ENCODE data around the gene TOP1. TPM values are rescaled to one million over a fixed set of nuclear protein-coding genes. Genes with fewer than 3 reads are reported as not detected.

The TOP1 gene
- polyA plus RNA-seq, 2 of the 4 experiments (the other 2 are of a cell fraction): 20.8 to 70.6 TPM

GRCh38 chr20:41160686-41161085 is 132.1 kb downstream of the TOP1 start:
- Histone ChIP-seq H3K4me3 (no peak overlapping the region), H3K4me2 (no peak overlapping the region), H3K4me1 (no peaks in the 10 kb centered on the region), H3K27ac (no peak overlapping the region), H3K9me3 (no peaks in the 10 kb centered on the region)
- ChIA-PET CTCF (interaction anchor here (0.8 to 6.2 kb wide), 3 partner anchors 8 to 180 kb away, joined by 3 to 43 read pairs (median 3); partner anchors contain the start of gene LPIN3), POLR2A (no interaction called here)
- FAIRE-seq (no peak), DNase-seq (ENCODE audit: low read depth in 1 of 2, low spot score in 1 of 2) (no peak), ATAC-seq (no peak)
- WGBS (ENCODE audit: missing lambda C conversion rate): 90% methylated on average over 2 of the region's 2 CpGs
- no peak for TF ChIP-seq TP53 (CRISPR knock-in tag; IDR thresholded peaks at IDR 0.05)
- TF ChIP-seq ELK1 (IDR thresholded peaks at IDR 0.05; ENCODE audit: low read depth, low read length): no peak
- no peak for TF ChIP-seq CBX8 (IDR thresholded peaks at IDR 0.05)
- TF ChIP-seq MYC (IDR thresholded peaks at IDR 0.05; ENCODE audit: borderline replicate concordance, low read length): no peak
- no peak for TF ChIP-seq RARB (CRISPR knock-in tag; IDR thresholded peaks at IDR 0.05)
- no peak for TF ChIP-seq CEBPB (IDR thresholded peaks at IDR 0.05)
- no peak for TF ChIP-seq JUN (IDR thresholded peaks at IDR 0.05)
- TF ChIP-seq, protein P1, sequence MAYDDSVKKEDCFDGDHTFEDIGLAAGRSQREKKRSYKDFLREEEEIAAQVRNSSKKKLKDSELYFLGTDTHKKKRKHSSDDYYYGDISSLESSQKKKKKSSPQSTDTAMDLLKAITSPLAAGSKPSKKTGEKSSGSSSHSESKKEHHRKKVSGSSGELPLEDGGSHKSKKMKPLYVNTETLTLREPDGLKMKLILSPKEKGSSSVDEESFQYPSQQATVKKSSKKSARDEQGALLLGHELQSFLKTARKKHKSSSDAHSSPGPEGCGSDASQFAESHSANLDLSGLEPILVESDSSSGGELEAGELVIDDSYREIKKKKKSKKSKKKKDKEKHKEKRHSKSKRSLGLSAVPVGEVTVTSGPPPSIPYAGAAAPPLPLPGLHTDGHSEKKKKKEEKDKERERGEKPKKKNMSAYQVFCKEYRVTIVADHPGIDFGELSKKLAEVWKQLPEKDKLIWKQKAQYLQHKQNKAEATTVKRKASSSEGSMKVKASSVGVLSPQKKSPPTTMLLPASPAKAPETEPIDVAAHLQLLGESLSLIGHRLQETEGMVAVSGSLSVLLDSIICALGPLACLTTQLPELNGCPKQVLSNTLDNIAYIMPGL (CRISPR knock-in tag; IDR thresholded peaks at IDR 0.05; ENCODE audit: borderline replicate concordance): no peak
- TF ChIP-seq RAD21 (conservative IDR thresholded peaks at IDR 0.05 in 1 of 2, IDR thresholded peaks at IDR 0.05 in 1 of 2): no peak
- TF ChIP-seq, protein P2, sequence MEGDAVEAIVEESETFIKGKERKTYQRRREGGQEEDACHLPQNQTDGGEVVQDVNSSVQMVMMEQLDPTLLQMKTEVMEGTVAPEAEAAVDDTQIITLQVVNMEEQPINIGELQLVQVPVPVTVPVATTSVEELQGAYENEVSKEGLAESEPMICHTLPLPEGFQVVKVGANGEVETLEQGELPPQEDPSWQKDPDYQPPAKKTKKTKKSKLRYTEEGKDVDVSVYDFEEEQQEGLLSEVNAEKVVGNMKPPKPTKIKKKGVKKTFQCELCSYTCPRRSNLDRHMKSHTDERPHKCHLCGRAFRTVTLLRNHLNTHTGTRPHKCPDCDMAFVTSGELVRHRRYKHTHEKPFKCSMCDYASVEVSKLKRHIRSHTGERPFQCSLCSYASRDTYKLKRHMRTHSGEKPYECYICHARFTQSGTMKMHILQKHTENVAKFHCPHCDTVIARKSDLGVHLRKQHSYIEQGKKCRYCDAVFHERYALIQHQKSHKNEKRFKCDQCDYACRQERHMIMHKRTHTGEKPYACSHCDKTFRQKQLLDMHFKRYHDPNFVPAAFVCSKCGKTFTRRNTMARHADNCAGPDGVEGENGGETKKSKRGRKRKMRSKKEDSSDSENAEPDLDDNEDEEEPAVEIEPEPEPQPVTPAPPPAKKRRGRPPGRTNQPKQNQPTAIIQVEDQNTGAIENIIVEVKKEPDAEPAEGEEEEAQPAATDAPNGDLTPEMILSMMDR (IDR thresholded peaks at IDR 0.05): no peak
- no peak for TF ChIP-seq RNF2 (IDR thresholded peaks at IDR 0.05; ENCODE audit: borderline replicate concordance, low read depth)
- TF ChIP-seq HEYL (CRISPR knock-in tag; IDR thresholded peaks at IDR 0.05): no peak
- TF ChIP-seq ZNF302 (CRISPR knock-in tag; IDR thresholded peaks at IDR 0.05): no peak

DNA sequence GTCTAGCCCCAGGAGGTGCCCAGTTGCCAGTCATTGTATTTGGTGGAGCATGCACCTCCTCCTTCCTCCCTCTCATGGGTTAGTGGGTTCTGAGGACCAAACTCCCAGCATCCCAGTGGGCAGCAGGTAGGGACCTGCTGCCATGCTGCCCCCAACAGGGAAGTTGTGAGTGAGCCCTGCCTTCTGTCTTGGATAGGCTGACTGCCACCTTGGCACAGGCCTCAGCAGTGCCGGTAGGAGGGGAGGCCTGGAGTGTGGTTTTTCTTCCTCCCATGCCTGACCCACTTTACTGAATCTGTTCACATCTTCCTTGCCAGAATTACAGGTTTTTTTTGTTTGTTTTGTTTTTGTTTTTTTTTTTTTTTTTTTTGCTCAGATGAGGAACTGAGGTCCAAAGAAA is 133.3 kb downstream of the TOP1 start:
- no peak for TF ChIP-seq POLR2AphosphoS2 (conservative IDR thresholded peaks at IDR 0.05; ENCODE audit: low read length)
- no peak for TF ChIP-seq BCL3 (IDR thresholded peaks at IDR 0.05)
- no peak for TF ChIP-seq POLR2A (IDR thresholded peaks at IDR 0.05; ENCODE audit: low read length)
- no peak for TF ChIP-seq ESRRA (IDR thresholded peaks at IDR 0.05; ENCODE audit: borderline replicate concordance, low read length)
- TF ChIP-seq HOXA7 (CRISPR knock-in tag; IDR thresholded peaks at IDR 0.05): no peak
- TF ChIP-seq JUN (IDR thresholded peaks at IDR 0.05): no peak
- no peak for TF ChIP-seq MAX (IDR thresholded peaks at IDR 0.05)
- no peak for TF ChIP-seq RARB (CRISPR knock-in tag; IDR thresholded peaks at IDR 0.05)
- TF ChIP-seq EHMT2 (IDR thresholded peaks at IDR 0.05; ENCODE audit: low read depth): no peak
- no peak for TF ChIP-seq RFX5 (IDR thresholded peaks at IDR 0.05)
- no peak for TF ChIP-seq CEBPB (IDR thresholded peaks at IDR 0.05)
- TF ChIP-seq TP53 (CRISPR knock-in tag; IDR thresholded peaks at IDR 0.05): no peak
- TF ChIP-seq, protein P1 (CRISPR knock-in tag; IDR thresholded peaks at IDR 0.05; ENCODE audit: borderline replicate concordance): no peak
- TF ChIP-seq RAD21 (conservative IDR thresholded peaks at IDR 0.05 in 1 of 2, IDR thresholded peaks at IDR 0.05 in 1 of 2): no peak
- ChIA-PET POLR2A (no interaction called here), CTCF (interaction anchor here (1.1 to 3.6 kb wide), 2 partner anchors 11 to 178 kb away, joined by 3 to 32 read pairs; no protein-coding TSS in a partner anchor)
- FAIRE-seq (no peak), ATAC-seq (0 out of 6 replicates have a peak, but pooled peaks of 1 of the 2 experiments have one; percentile 28), DNase-seq (ENCODE audit: low read depth in 1 of 2, low spot score in 1 of 2) (no peak)
- Histone ChIP-seq H3K4me1 (no peaks in the 10 kb centered on the region), H3K9me3 (no peaks in the 10 kb centered on the region), H3K4me2 (no peak overlapping the region), H3K27ac (no peak overlapping the region), H3K4me3 (no peak overlapping the region)
- 63% methylated on average over 1 of the region's 1 CpG for whole genome bisulfite sequencing (ENCODE audit: missing lambda C conversion rate)

Data from A549 (cell line).